HG03342 (cell line): Measurements from ENCODE around the gene RNF113B.

Experiments
- ATAC-seq: cut with Tn5 transposase; IDR thresholded peaks from one replicate; pipeline ENCODE4 v1.9.1; 2021; ENCODE audit warnings: mild to moderate bottlenecking, moderate library complexity; ENCODE audit not compliant: unreplicated experiment

RNF113B gene

GRCh38 chr13:98204546-98204945 is 27.5 kb upstream of the RNF113B start:
- no peak for ATAC-seq

- no peak for ATAC-seq
Observed at GRCh38 chr13:98203646-98204326, 26.7 kb upstream of the RNF113B start.

GRCh38 chr13:98201984-98202383 is 24.9 kb upstream of the RNF113B start:
- no peak for ATAC-seq

- ATAC-seq: no peak
Observed at GRCh38 chr13:98201189-98201588, 24.1 kb upstream of the RNF113B start.

GRCh38 chr13:98200211-98200878 is 23.3 kb upstream of the RNF113B start:
- ATAC-seq: no peak

- ATAC-seq: no peak
Observed at GRCh38 chr13:98199480-98199879, 22.4 kb upstream of the RNF113B start.

- ATAC-seq: no peak
Observed at GRCh38 chr13:98198683-98199082, 21.6 kb upstream of the RNF113B start.

- ATAC-seq: no peak
Observed at GRCh38 chr13:98195054-98195791, 18.2 kb upstream of the RNF113B start.

- ATAC-seq: no peak
Observed at GRCh38 chr13:98192008-98192407, 14.9 kb upstream of the RNF113B start.

GRCh38 chr13:98190889-98191444 is 13.9 kb upstream of the RNF113B start:
- no peak for ATAC-seq

GRCh38 chr13:98189841-98190505 is 12.9 kb upstream of the RNF113B start:
- no peak for ATAC-seq

- ATAC-seq: no peak
Observed at GRCh38 chr13:98188544-98189166, 11.6 kb upstream of the RNF113B start.

GRCh38 chr13:98187965-98188261 is 10.8 kb upstream of the RNF113B start:
- ATAC-seq: no peak

- ATAC-seq: no peak
Observed at GRCh38 chr13:98187155-98187964, 10.3 kb upstream of the RNF113B start.

- no peak for ATAC-seq
Observed at GRCh38 chr13:98184792-98185191, 7.7 kb upstream of the RNF113B start.

- no peak for ATAC-seq
Observed at GRCh38 chr13:98182589-98182988, 5.5 kb upstream of the RNF113B start.

- ATAC-seq: no peak
Observed at GRCh38 chr13:98182153-98182552, 5.1 kb upstream of the RNF113B start.

GRCh38 chr13:98181111-98181815 is 4.2 kb upstream of the RNF113B start:
- ATAC-seq: no peak

- no peak for ATAC-seq
Observed at GRCh38 chr13:98180092-98180491, 3.0 kb upstream of the RNF113B start.
